GM12801 (cell line): Measurements from ENCODE around the gene DCHS2.

ENCODE experiments used
- CTCF ChIP-seq: IDR thresholded peaks from one replicate; pipeline ENCODE4 v1.5.1; 2011; ENCODE audit warnings: control low read depth; ENCODE audit not compliant: insufficient read length; ENCODE audit errors: extremely low read depth

DCHS2 gene

GRCh38 chr4:154489558-154490233 is 1.9 kb downstream of the DCHS2 start:
- TF ChIP-seq CTCF = no peak

GRCh38 chr4:154487145-154487544 is 4.5 kb downstream of the DCHS2 start:
- no peak for TF ChIP-seq CTCF

- TF ChIP-seq CTCF = no peak
Observed at GRCh38 chr4:154485127-154485773, 6.3 kb downstream of the DCHS2 start.

- TF ChIP-seq CTCF = no peak
Observed at GRCh38 chr4:154478547-154478946, 13.1 kb downstream of the DCHS2 start.

GRCh38 chr4:154478128-154478527 is 13.5 kb downstream of the DCHS2 start:
- TF ChIP-seq CTCF = no peak

- TF ChIP-seq CTCF = no peak
Observed at GRCh38 chr4:154476232-154476631, 15.4 kb downstream of the DCHS2 start.

- TF ChIP-seq CTCF = no peak
Observed at GRCh38 chr4:154475820-154476219, 15.8 kb downstream of the DCHS2 start.
